Tibial artery (tissue), 4 donors: ENCODE measurements around the gene EHBP1.
A peak's percentile ranks its signal among the peaks of the same experiment; 100 is the strongest.

Experiments
- DNase-seq, 2 donors: peaks; one replicate each; pipeline ENCODE4 v3.0.0-alpha.2; 2019
- H3K27ac ChIP-seq, 2 donors: fragments of 200-600 bp; sonication (generic) in 1 of 2; 1 replicate in 1 of 2; 2 replicates in 1 of 2; pipeline ENCODE4 v1.5.1; 2018 to 2019; ENCODE audit warnings: mild to moderate bottlenecking in 1 of 2
- H3K27me3 ChIP-seq, 2 donors: fragments of 200-600 bp; sonication (generic) in 1 of 2; one replicate each; pipeline versions ENCODE4 v1.5.1 to v1.6.0; 2016 to 2019
- H3K36me3 ChIP-seq, 3 donors: fragments of 200-600 bp; sonication (generic) in 2 of 3; one replicate each; pipeline ENCODE4 v1.5.1; 2016 to 2019; ENCODE audit warnings: mild to moderate bottlenecking in 2 of 3
- H3K4me1 ChIP-seq, 4 donors: fragments of 200-600 bp; sonication (generic) in 2 of 4; 1 replicate in 3 of 4; 2 replicates in 1 of 4; pipeline ENCODE4 v1.5.1; 2016 to 2019
- H3K4me3 ChIP-seq, 2 donors: fragments of 200-600 bp; sonication (generic) in 1 of 2; 1 replicate in 1 of 2; 2 replicates in 1 of 2; pipeline ENCODE4 v1.5.1; 2018 to 2019; ENCODE audit warnings: mild to moderate bottlenecking in 2 of 2
- H3K9me3 ChIP-seq, 3 donors: fragments of 200-600 bp; sonication (generic) in 1 of 3; one replicate each; pipeline ENCODE4 v1.5.1; 2016 to 2019
- intact Hi-C: fragments of 100-400 bp; cut with DNase I; formaldehyde crosslinking; loops from one replicate; pipeline ENCODE4 v1.15.0; 2023; ENCODE audit warnings: low total_unique reads
- TF ChIP-seq, protein P1 (sequence below), 2 experiments: fragments of 200-600 bp in 1 of 2; fragments of 450-650 bp in 1 of 2; IDR thresholded peaks; one replicate each; pipeline ENCODE4 v1.5.1; 2017 to 2019; ENCODE audit warnings: antibody characterized with exemption in 2 of 2, mild to moderate bottlenecking in 1 of 2, moderate library complexity in 1 of 2

EHBP1 gene

GRCh38 chr2:63047321-63048279 is 342.1 kb downstream of the EHBP1 start:
- TF ChIP-seq, protein P1, sequence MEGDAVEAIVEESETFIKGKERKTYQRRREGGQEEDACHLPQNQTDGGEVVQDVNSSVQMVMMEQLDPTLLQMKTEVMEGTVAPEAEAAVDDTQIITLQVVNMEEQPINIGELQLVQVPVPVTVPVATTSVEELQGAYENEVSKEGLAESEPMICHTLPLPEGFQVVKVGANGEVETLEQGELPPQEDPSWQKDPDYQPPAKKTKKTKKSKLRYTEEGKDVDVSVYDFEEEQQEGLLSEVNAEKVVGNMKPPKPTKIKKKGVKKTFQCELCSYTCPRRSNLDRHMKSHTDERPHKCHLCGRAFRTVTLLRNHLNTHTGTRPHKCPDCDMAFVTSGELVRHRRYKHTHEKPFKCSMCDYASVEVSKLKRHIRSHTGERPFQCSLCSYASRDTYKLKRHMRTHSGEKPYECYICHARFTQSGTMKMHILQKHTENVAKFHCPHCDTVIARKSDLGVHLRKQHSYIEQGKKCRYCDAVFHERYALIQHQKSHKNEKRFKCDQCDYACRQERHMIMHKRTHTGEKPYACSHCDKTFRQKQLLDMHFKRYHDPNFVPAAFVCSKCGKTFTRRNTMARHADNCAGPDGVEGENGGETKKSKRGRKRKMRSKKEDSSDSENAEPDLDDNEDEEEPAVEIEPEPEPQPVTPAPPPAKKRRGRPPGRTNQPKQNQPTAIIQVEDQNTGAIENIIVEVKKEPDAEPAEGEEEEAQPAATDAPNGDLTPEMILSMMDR (IDR thresholded peaks at IDR 0.05) = no peak
- peaks cover 6 to 44% (median 40%) of the 10 kb centered on the region in 4 donors for H3K4me1 ChIP-seq
- no peak overlapping the region for H3K27ac ChIP-seq
- H3K36me3 ChIP-seq = peaks cover 12 to 19% (median 17%) of the 10 kb centered on the region in 3 donors
- H3K27me3 ChIP-seq = peaks cover 4 to 90% of the 10 kb centered on the region in 2 donors
- DNase-seq = no peak
- peaks cover 0 to 6% (median 0%) of the 10 kb centered on the region in 3 donors for H3K9me3 ChIP-seq
- intact Hi-C loops = no loop called here
- peak overlapping the region in 1 of 2 donors; percentile 12 for H3K4me3 ChIP-seq

DNA sequence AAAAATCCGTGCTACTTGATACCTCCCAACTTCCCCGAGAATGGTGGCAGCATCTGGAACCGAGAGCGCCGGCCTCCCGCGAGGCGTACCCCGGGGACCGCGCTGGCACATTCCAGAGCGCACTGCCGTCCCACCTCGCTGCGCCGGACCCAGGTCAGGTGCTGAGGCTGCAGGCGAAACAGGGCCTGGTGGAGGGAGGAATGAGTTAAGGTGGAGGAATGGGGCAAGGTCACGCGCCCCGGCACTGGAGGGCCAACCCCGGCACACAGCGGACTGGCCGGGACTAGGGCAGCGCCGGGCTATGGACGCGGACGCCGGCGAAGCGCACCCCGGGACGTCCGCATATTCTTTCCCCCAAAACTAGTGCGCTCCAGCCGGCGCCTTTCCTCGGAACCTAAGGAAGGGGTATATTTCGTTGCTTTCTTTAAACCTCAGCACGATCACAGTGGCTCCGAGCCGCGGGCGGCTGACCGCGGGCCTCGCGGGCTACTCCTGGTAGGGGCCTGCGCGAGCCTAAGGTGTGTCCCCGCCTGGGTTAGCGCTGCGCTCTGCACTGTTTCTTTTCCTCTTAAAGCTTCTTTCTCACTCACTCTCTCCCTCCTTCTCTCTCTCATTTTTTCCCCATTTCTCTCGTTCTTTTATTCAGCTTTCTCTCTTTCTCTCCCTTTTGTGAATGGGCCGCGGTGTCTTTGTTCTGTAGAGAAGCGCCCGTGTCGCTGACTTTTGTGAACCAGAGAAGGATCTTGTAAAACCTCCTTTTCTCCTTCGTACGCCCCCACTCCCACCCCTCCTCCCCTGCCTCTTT is 343.1 kb downstream of the EHBP1 start:
- Histone ChIP-seq H3K9me3 (peaks cover 0 to 6% (median 0%) of the 10 kb centered on the region in 3 donors), H3K27me3 (peaks cover 4 to 94% of the 10 kb centered on the region in 2 donors), H3K4me1 (peaks cover 6 to 44% (median 40%) of the 10 kb centered on the region in 4 donors), H3K36me3 (peaks cover 12 to 19% (median 17%) of the 10 kb centered on the region in 3 donors), H3K4me3 (no peak overlapping the region), H3K27ac (no peak overlapping the region)
- intact Hi-C loops = no loop called here
- TF ChIP-seq, protein P1 (IDR thresholded peaks at IDR 0.05) = no peak
- DNase-seq = no peak

DNA sequence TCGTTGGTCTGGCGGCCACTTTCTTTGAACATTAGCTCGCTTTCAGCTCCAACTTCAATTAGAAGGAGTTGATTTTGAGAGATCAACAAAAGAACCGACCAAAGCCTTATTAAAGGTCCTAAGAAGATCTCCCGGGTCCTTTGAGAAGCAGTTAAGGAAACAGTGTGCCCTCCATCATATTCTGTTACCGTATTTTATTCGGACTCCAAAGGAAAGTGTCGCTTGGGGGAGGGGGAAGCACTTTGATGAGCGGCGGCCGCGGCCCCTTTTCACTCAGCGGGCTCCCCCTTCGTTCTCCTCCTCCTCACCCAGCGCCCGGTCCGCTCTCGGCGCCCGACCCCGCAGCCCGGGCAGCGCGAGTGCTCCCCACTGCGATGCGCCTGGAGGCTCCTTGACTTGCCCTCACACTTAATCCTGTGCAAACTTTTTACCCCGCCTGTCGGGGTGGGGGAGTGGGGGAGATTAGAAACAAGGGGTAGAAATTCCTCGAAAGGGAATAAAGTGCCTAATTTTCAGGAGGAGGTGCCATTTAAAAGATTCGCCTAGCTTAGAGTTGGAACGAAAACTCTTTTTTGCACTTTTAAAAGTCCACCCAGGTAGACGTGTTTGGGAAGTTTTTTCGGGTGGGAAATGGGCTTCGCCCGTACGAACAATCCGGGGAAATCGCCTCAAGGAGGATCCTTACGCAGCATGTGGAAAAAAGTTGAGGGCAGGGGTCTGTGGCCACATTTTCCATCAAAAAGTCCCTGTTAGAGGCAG is 343.9 kb downstream of the EHBP1 start:
- Histone ChIP-seq H3K36me3 (peaks cover 12 to 19% (median 16%) of the 10 kb centered on the region in 3 donors), H3K27me3 (peaks cover 4 to 99% of the 10 kb centered on the region in 2 donors), H3K9me3 (peaks cover 0 to 10% (median 3%) of the 10 kb centered on the region in 3 donors), H3K4me3 (peak overlapping the region; percentile 48 to 58), H3K4me1 (peaks cover 6 to 52% (median 40%) of the 10 kb centered on the region in 4 donors), H3K27ac (no peak overlapping the region)
- intact Hi-C loops = no loop called here
- TF ChIP-seq, protein P1 (IDR thresholded peaks at IDR 0.05) = no peak
- no peak for DNase-seq

- H3K4me3 ChIP-seq = peak overlapping the region; percentile 48 to 58
- intact Hi-C loops = no loop called here
- H3K27me3 ChIP-seq = peaks cover 4 to 99% of the 10 kb centered on the region in 2 donors
- H3K36me3 ChIP-seq = peaks cover 10 to 16% (median 11%) of the 10 kb centered on the region in 3 donors
- TF ChIP-seq, protein P1 (IDR thresholded peaks at IDR 0.05) = no peak
- H3K9me3 ChIP-seq = peaks cover 0 to 10% (median 5%) of the 10 kb centered on the region in 3 donors
- no peak for DNase-seq
- H3K4me1 ChIP-seq = peaks cover 6 to 56% (median 42%) of the 10 kb centered on the region in 4 donors
- H3K27ac ChIP-seq = no peak overlapping the region
These were observed 344.4 kb downstream of the EHBP1 start for GRCh38 chr2:63049970-63050333.
